Measurements from ENCODE around the gene CACNB4.

- TF ChIP-seq CTCF (IDR thresholded peaks at IDR 0.05; ENCODE audit: insufficient read depth, low read length) (no peak), POLR2AphosphoS5 (IDR thresholded peaks at IDR 0.05; ENCODE audit: low read depth) (no peak), REST (IDR thresholded peaks at IDR 0.05; ENCODE audit: insufficient replicate concordance, low read depth) (no peak), SPI1 (IDR thresholded peaks at IDR 0.05; ENCODE audit: borderline replicate concordance, low read depth) (no peak), GABPA (IDR thresholded peaks at IDR 0.05; ENCODE audit: low read depth) (no peak)
Observed at GRCh38 chr2:151852260-151853069, 246.4 kb downstream of the CACNB4 start.
